GM20431 (cell line): Measurements from ENCODE around the gene ZNF211.

Experiments used
- in situ Hi-C: fragments of 300-500 bp; cut with MseI, MboI; formaldehyde crosslinking; loops from one replicate; pipeline ENCODE4 v1.15.0; 2020; ENCODE audit warnings: low sequenced_read_pairs; ENCODE audit not compliant: unreplicated experiment

ZNF211 gene

DNA sequence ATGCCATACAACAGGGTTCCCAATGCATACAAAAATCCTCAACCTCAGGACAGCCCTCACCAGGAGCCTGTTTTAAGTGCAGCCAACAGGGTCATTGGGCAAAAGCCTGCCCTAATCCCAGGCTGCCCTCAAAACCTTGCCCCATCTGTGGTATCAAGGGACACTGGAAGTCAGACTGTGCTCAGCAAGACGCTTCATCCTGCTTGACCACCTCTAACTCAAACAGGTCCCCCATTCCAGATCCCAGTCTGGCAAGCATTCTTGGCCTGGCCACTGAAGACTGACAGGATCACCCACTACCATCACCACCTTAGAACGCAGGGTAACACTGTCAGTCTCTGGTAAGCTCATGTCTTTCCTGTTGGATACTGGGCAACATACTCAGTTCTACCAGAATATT, 20.7 kb downstream of the ZNF211 start:
- in situ Hi-C loops, result no loop called here

DNA sequence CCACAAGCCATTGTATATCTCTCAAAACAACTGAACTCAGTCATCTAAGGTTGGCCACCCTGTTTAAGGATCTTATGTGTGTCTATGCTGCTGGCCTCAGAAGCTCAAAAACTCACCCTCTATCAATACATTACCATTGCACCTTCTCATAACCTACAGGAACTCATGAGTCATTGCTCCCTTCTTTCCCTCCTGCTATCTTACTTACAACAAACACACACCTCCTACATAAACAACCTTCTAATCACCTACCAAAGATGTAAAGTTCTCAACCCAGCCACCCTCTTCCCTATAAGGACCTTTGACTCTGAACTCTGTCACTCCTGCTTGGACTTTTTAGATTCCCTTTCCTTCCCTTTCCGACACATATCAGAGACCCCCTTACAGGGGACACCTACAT, 22.5 kb downstream of the ZNF211 start:
- in situ Hi-C loops, result no loop called here

DNA sequence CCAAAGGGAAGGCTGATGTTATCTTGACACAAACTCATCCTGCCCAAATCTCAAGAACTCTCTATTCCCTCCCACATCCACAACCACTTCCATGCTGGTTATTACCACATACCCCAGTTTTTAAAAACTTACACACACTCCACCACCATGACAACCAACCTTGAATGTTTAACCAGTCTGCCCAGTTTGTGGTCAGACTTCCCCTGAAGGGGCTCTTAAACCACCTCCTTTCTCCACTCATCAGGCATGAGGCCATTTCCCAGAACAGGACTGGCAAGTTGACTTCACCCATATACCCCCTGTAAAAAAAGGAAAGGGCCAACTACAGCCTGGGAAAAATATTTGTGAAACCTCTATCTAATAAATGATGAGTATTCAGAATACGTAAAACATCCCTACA, 23.4 kb downstream of the ZNF211 start:
- in situ Hi-C loops, result no loop called here

DNA sequence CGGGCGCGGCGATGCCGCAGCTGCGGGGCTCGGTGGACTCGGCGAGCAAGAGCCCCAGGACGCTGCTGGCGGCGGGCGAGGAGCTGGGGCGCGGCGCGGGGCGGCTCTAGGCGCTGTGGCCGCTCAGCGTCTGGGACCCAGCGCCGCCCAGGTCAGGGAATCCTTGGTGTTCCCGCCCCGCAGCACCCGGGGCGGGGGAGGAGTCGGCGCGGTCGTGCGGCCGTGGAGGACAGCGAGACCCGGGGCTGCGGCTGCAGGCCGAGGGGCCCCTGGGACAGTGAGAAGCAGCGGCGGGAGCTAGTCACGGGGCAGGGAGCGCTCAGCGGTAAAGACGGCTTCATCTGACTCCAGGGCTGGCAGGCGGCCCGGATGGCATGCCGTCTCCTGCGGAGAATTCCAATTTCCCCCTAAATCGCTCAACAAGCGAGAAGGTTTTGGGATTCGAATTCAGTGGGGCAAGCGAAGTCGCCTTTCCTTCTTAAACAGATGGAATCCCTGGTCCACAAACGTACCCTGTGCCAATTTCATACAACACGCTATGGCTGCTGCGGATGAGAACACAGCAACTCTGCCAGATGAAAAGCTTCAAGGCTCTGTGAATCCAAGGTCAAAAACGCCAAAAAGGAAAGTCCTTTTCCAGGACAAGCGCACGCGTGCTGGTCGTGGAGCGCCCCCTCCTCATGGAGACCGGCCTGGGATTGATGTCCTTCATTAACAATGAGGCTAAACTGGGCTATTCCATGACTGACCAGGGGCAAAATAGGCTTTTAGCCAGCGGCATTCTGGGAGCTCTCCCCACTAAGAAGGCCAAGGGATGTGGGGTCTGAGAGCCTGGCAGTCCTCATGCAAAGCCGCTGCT, 31.5 kb downstream of the ZNF211 start:
- in situ Hi-C loops, result no loop called here

DNA sequence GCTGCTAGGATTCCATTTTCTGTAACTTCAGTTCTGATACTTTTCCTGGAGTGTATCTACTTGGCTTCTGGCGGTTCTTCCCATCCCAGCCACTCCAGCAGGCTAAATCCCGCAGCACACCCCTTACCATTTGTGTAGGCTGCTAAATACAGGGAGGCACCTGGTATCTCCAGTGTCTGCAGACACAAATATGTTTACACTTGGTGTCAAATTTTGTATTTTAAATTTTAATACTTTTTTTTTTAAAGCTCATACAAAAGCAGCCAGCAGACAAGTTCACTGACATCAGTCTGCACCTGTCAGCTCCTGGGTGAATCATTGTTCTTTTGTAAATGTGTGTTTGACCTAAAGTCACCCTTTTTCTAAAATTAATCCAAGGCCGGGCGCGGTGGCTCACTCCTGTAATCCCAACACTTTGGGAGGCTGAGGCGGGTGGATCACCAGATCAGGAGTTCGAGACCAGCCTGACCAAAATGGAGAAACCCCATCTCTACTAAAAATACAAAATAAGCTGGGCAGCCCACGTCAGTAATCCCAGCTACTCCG, 32.4 kb downstream of the ZNF211 start:
- in situ Hi-C loops, result no loop called here

DNA sequence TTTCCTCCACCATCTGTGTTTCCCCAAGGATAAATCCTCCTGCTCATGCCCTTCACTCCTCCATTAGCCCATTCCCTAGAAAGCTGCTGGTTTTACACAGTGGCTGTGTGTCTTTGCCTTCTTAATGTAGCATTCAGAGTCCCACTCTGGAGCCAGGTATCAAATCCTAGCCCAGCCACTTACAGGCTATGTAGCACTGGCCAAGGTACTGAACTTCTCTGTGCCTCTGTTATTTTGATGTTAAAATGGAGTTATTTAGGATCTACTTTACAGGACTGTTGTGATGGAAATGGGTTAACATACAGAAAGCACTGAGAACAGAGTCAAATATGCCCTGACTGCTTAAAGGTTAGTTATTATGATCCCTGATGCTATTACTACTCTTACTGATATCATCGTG, 34.3 kb downstream of the ZNF211 start:
- in situ Hi-C loops, result no loop called here

DNA sequence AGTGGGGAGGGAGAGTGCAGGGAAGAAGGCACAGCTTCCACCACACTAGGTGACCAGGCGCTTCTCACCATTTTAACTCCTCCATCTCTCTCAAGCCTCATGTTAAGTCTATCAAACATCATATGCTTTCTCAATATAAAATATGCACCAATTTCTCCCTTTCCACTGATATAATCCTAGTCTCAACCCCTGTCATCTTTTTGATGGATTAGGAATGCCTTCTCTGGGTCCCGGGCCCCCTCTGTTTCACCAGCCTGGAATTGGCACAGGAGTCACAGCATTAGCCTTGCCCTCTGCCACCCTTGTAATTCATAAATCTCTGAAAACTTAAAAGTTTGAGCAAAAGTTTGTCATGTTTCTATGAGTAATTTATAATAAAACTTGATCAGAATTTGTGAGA, 35.7 kb downstream of the ZNF211 start, which contains the start of gene ZSCAN4:
Gene ZSCAN4 (plus strand): TSS at position 301 of the 400 bp plus-strand sequence. CDS start 7,211 bp downstream, outside the sequence.
- in situ Hi-C loops, result no loop called here

DNA sequence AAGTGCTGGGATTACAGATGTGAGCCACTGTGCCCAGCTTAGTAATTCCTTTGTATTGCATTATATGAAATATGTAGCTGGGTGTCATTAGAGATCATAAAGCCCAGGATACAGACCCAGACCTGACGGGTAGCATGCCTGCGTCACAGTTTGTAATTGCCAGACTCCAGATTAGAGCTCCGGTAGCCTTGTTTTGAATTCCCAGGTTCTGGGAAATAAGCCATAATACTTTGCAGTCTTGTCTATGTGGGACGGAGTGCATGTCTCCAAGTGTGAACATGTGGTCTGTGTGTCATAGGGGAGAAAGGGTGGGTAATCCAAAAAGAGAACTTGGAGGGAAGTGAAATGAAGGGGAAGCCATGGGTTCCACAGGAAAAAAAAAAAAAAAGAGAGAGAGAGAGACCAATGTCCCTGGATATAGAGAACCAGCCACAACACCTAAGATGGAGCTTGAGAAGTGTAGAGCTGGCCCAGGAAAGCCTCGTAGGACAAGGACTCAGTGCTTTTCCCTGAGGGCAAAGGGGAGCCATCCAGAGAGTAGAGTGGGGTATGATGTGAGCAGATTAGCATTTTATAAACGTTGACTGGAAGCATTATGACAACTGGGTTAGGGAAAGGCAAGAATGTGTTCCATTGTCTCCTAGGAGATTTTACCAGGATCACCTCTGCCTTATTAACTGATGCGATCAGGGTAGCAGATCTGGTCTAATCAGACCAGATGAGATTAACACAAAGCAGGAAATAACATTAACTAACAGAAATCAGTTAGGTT, 38.3 kb downstream of the ZNF211 start:
- in situ Hi-C loops, result no loop called here

DNA sequence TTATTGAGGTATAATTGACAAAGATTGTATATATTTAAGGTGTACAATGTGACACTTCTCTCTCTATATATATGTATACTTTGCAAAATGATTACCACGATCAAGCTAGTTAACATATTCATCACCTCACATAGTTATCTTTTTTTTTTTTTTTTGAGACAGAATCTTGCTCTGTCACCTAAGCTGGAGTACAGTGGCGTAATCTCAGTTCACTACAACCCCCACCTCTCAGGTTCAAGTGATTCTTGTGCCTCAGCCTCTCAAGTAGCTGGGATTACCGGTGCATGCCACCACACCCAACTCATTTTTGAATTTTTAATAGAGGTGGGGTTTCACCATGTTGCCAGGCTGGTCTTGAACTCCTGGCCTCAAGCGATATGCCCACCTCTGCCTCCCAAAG, 39.5 kb downstream of the ZNF211 start:
- in situ Hi-C loops, result no loop called here

- in situ Hi-C loops, result no loop called here
Measured at GRCh38 chr19:57675881-57676280, 42.9 kb downstream of the ZNF211 start.

DNA sequence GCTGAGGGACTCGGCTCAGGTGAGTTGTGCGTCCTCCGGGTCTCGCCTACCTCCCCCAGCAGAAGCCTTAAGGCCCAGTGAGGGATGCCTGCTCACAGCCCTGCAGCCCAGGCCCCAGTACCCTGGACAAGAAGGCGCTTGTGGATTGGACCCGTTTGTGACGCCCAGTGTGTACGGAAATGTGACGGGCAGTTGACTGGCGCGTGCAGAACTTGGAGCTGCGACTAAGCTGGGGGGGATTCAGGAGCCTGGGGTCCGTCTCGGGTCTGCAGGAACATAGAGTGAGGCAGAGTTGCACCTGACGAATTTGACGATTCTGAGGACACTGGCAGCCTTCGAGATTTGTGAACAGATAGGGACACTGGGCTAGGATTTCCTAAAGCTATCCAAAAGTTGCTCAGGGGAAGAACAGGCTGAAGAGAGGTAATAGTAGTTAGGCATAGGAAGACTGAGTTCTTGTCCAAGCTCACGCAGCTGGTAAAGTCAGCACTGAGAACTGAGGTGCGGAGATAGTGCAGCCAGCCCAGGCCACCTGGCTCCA, 49.3 kb downstream of the ZNF211 start:
- in situ Hi-C loops, result no loop called here

GRCh38 chr19:57686727-57687126, 53.8 kb downstream of the ZNF211 start:
- in situ Hi-C loops, result no loop called here

DNA sequence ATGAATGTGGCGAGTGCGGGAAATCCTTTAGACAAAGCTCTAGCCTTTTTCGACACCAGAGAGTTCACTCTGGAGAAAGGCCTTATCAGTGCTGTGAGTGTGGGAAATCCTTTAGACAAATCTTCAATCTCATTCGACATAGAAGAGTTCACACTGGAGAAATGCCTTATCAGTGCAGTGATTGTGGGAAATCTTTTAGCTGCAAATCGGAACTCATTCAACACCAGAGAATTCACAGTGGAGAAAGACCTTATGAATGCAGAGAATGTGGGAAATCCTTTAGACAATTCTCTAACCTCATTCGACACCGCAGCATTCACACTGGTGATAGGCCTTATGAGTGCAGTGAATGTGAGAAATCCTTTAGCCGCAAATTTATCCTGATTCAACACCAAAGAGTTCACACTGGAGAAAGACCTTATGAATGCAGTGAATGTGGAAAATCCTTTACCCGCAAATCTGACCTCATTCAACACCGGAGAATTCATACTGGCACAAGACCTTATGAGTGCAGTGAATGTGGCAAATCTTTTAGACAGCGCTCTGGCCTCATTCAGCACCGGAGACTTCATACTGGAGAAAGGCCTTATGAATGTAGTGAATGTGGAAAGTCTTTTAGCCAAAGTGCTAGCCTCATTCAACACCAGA, 54.5 kb downstream of the ZNF211 start:
- in situ Hi-C loops, result no loop called here

DNA sequence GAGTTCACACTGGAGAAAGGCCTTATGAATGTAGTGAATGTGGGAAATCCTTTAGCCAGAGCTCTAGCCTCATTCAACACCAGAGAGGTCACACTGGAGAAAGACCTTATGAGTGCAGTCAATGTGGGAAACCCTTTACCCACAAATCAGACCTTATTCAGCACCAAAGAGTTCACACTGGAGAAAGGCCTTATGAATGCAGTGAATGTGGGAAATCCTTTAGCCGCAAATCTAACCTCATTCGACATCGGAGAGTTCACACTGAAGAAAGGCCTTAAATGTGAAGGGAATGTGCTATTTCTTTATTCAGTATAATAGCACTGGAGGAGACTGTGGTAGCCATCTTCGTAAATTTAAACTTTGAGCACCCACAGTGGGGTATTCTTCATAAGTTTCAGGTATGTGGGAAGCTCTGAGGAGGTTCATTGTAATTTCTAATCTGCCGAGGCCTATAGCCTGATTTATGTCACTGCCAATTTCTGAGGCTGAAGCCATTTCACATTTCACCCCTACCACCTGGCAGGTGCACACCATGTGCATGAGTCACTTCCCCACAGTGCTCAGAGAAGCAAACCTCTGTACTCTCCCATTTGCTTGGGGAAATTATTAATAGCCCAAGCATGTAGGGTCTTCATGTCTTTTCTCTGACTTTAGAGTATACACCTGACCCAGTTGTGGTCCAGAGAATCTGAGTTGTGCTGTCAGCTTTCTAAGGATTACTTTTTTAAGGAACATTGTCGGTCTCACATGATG, 55.2 kb downstream of the ZNF211 start:
- in situ Hi-C loops, result no loop called here

DNA sequence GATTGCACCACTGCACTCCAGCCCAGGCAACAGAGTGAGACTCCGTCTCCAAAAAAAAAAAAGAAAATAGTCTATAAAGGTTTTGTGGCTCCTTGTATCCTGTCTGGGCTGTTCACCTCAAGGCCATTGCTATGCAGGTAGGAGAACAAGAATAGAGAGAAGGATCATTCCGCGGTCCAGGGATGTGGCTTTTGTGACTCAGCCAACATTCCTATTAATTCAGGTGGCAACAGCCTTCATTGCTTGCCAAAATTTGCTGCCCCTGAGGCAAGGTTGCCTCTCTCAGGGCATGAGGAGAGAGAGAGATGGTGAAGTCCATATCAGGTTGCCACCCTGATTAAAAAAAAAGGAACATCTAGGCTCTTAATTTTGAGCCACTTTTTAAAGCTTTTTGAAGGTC, 56.8 kb downstream of the ZNF211 start:
- in situ Hi-C loops, result no loop called here
